Spleen (tissue), 7 donors: ENCODE measurements around the gene TMEM45A.

ENCODE experiments used
- POLR2A ChIP-seq, 3 donors: fragments of 450-650 bp; IDR thresholded peaks; one replicate each; pipeline ENCODE4 v1.5.1; 2017; ENCODE audit warnings: antibody characterized with exemption in 3 of 3, mild to moderate bottlenecking in 1 of 3
- POLR2AphosphoS5 ChIP-seq, 3 donors: sonication (generic); formaldehyde crosslinking; IDR thresholded peaks; one replicate each; pipeline ENCODE4 v1.5.1; 2017; ENCODE audit warnings: antibody characterized with exemption in 3 of 3
- TF ChIP-seq, protein P1 (sequence below), 11 experiments: fragments of 200-600 bp in 7 of 11; fragments of 450-650 bp in 4 of 11; sonication (generic) in 4 of 11; IDR thresholded peaks in 8 of 11; conservative IDR thresholded peaks in 3 of 11; 1 replicate in 7 of 11; 2 replicates in 4 of 11; pipeline versions ENCODE4 v1.4.0 to v1.8.0; 2016 to 2021; ENCODE audit warnings: antibody characterized with exemption in 11 of 11, inconsistent platforms in 4 of 11, mild to moderate bottlenecking in 1 of 11
- donor health status: DM: no; HTN: no; CAD: no; lungs with moderate emphysema.
- donor health status: DM: no; HTN: no; CAD: no.
- donor health status: DM: no; HTN: no; CAD: no.

- TF ChIP-seq POLR2A (IDR thresholded peaks at IDR 0.05) (no peak), POLR2AphosphoS5 (IDR thresholded peaks at IDR 0.05) (no peak)
- TF ChIP-seq, protein P1, sequence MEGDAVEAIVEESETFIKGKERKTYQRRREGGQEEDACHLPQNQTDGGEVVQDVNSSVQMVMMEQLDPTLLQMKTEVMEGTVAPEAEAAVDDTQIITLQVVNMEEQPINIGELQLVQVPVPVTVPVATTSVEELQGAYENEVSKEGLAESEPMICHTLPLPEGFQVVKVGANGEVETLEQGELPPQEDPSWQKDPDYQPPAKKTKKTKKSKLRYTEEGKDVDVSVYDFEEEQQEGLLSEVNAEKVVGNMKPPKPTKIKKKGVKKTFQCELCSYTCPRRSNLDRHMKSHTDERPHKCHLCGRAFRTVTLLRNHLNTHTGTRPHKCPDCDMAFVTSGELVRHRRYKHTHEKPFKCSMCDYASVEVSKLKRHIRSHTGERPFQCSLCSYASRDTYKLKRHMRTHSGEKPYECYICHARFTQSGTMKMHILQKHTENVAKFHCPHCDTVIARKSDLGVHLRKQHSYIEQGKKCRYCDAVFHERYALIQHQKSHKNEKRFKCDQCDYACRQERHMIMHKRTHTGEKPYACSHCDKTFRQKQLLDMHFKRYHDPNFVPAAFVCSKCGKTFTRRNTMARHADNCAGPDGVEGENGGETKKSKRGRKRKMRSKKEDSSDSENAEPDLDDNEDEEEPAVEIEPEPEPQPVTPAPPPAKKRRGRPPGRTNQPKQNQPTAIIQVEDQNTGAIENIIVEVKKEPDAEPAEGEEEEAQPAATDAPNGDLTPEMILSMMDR (IDR thresholded peaks at IDR 0.05 in 8 of 11, conservative IDR thresholded peaks at IDR 0.05 in 3 of 11), result no peak
Measured at GRCh38 chr3:100602506-100603444, 110.4 kb downstream of the TMEM45A start.
